ENCODE results near the gene LDLRAD1.

The LDLRAD1 gene

GRCh38 chr1:54011316-54012007 is 6.5 kb downstream of the LDLRAD1 start:
- H4K91ac ChIP-seq (ENCODE audit: low read length): no peak overlapping the region
- no peak overlapping the region for H2AFZ ChIP-seq (ENCODE audit: low read depth, low read length)
- no peak overlapping the region for H3K9ac ChIP-seq (ENCODE audit: low read length)
- no peak overlapping the region for H3K14ac ChIP-seq (ENCODE audit: low read length in 2 of 2)
- H3K4me2 ChIP-seq (ENCODE audit: low read length, poor library complexity, severe bottlenecking): no peak overlapping the region
- no peak overlapping the region for H3K18ac ChIP-seq (ENCODE audit: low read depth in 1 of 2, low read length in 2 of 2)
- H3K4me1 ChIP-seq (ENCODE audit: control insufficient read depth, insufficient read depth, low read depth, low read length): peaks cover 7% of the 10 kb centered on the region
- no peak overlapping the region for H2BK12ac ChIP-seq (ENCODE audit: low read length in 2 of 2)
- no peak overlapping the region for H3K4me3 ChIP-seq (ENCODE audit: insufficient read depth in 1 of 2, low read depth in 1 of 2, low read length in 2 of 2)
- H3K36me3 ChIP-seq (ENCODE audit: control insufficient read depth in 1 of 2, insufficient read depth in 2 of 2, low read depth in 1 of 2, low read length in 2 of 2): no peaks in the 10 kb centered on the region
- H3K79me1 ChIP-seq (replicated peaks; ENCODE audit: low read length, poor library complexity, severe bottlenecking): no peaks in the 10 kb centered on the region
- H3K4ac ChIP-seq (ENCODE audit: low read depth in 1 of 2, low read length in 2 of 2): no peak overlapping the region
- no peak overlapping the region for H2BK15ac ChIP-seq (ENCODE audit: low read depth, poor library complexity, severe bottlenecking)
- no peak overlapping the region for H2BK5ac ChIP-seq (ENCODE audit: low read depth, low read length, poor library complexity, severe bottlenecking)
- H4K8ac ChIP-seq (ENCODE audit: low read length): no peak overlapping the region
- WGBS: 90% methylated on average over 8 of the region's 9 CpGs
- H3K9me3 ChIP-seq (ENCODE audit: control insufficient read depth, low read length): no peaks in the 10 kb centered on the region
- H2AK5ac ChIP-seq (ENCODE audit: low read length, severe bottlenecking): no peak overlapping the region
- no peak overlapping the region for H3K27ac ChIP-seq (ENCODE audit: low read length, poor library complexity, severe bottlenecking)
- DNase-seq: no peak
- H3K27me3 ChIP-seq (ENCODE audit: control insufficient read depth in 1 of 2, insufficient read depth in 1 of 2, low read length in 2 of 2): peaks cover 41 to 77% of the 10 kb centered on the region in 2 experiments
- H3K23ac ChIP-seq (ENCODE audit: low read length in 2 of 2): no peak overlapping the region
- H2BK120ac ChIP-seq (ENCODE audit: low read depth, low read length): no peak overlapping the region

GRCh38 chr1:54010415-54011117 is 7.4 kb downstream of the LDLRAD1 start:
- no peaks in the 10 kb centered on the region for H3K79me1 ChIP-seq (replicated peaks; ENCODE audit: low read length, poor library complexity, severe bottlenecking)
- H3K4me1 ChIP-seq (ENCODE audit: control insufficient read depth, insufficient read depth, low read depth, low read length): peaks cover 2% of the 10 kb centered on the region
- no peaks in the 10 kb centered on the region for H3K36me3 ChIP-seq (ENCODE audit: control insufficient read depth in 1 of 2, insufficient read depth in 2 of 2, low read depth in 1 of 2, low read length in 2 of 2)
- no peak overlapping the region for H2AFZ ChIP-seq (ENCODE audit: low read depth, low read length)
- H3K9ac ChIP-seq (ENCODE audit: low read length): no peak overlapping the region
- H2BK12ac ChIP-seq (ENCODE audit: low read length in 2 of 2): no peak overlapping the region
- H2BK120ac ChIP-seq (ENCODE audit: low read depth, low read length): no peak overlapping the region
- no peak overlapping the region for H3K4ac ChIP-seq (ENCODE audit: low read depth in 1 of 2, low read length in 2 of 2)
- H3K23ac ChIP-seq (ENCODE audit: low read length in 2 of 2): no peak overlapping the region
- H2AK5ac ChIP-seq (ENCODE audit: low read length, severe bottlenecking): no peak overlapping the region
- H3K14ac ChIP-seq (ENCODE audit: low read length in 2 of 2): no peak overlapping the region
- no peaks in the 10 kb centered on the region for H3K9me3 ChIP-seq (ENCODE audit: control insufficient read depth, low read length)
- H4K91ac ChIP-seq (ENCODE audit: low read length): no peak overlapping the region
- H3K27me3 ChIP-seq (ENCODE audit: control insufficient read depth in 1 of 2, insufficient read depth in 1 of 2, low read length in 2 of 2): peaks cover 43 to 83% of the 10 kb centered on the region in 2 experiments
- H3K4me2 ChIP-seq (ENCODE audit: low read length, poor library complexity, severe bottlenecking): no peak overlapping the region
- 80% methylated on average over 5 of the region's 5 CpGs for WGBS
- H3K4me3 ChIP-seq (ENCODE audit: insufficient read depth in 1 of 2, low read depth in 1 of 2, low read length in 2 of 2): no peak overlapping the region
- no peak overlapping the region for H3K27ac ChIP-seq (ENCODE audit: low read length, poor library complexity, severe bottlenecking)
- no peak for DNase-seq
- no peak overlapping the region for H3K18ac ChIP-seq (ENCODE audit: low read depth in 1 of 2, low read length in 2 of 2)
- H2BK5ac ChIP-seq (ENCODE audit: low read depth, low read length, poor library complexity, severe bottlenecking): no peak overlapping the region
- no peak overlapping the region for H4K8ac ChIP-seq (ENCODE audit: low read length)
- H2BK15ac ChIP-seq (ENCODE audit: low read depth, poor library complexity, severe bottlenecking): peak overlapping the region; percentile 61

- no peak overlapping the region for H3K23ac ChIP-seq (ENCODE audit: low read length in 2 of 2)
- no peak overlapping the region for H4K91ac ChIP-seq (ENCODE audit: low read length)
- H3K27ac ChIP-seq (ENCODE audit: low read length, poor library complexity, severe bottlenecking): no peak overlapping the region
- no peaks in the 10 kb centered on the region for H3K4me1 ChIP-seq (ENCODE audit: control insufficient read depth, insufficient read depth, low read depth, low read length)
- H2BK5ac ChIP-seq (ENCODE audit: low read depth, low read length, poor library complexity, severe bottlenecking): no peak overlapping the region
- H2AK5ac ChIP-seq (ENCODE audit: low read length, severe bottlenecking): no peak overlapping the region
- H3K18ac ChIP-seq (ENCODE audit: low read depth in 1 of 2, low read length in 2 of 2): no peak overlapping the region
- H3K4me2 ChIP-seq (ENCODE audit: low read length, poor library complexity, severe bottlenecking): no peak overlapping the region
- H2BK120ac ChIP-seq (ENCODE audit: low read depth, low read length): no peak overlapping the region
- DNase-seq: no peak
- no peak overlapping the region for H3K14ac ChIP-seq (ENCODE audit: low read length in 2 of 2)
- H2AFZ ChIP-seq (ENCODE audit: low read depth, low read length): no peak overlapping the region
- no peak overlapping the region for H3K4ac ChIP-seq (ENCODE audit: low read depth in 1 of 2, low read length in 2 of 2)
- peaks cover 42 to 79% of the 10 kb centered on the region in 2 experiments for H3K27me3 ChIP-seq (ENCODE audit: control insufficient read depth in 1 of 2, insufficient read depth in 1 of 2, low read length in 2 of 2)
- H3K79me1 ChIP-seq (replicated peaks; ENCODE audit: low read length, poor library complexity, severe bottlenecking): no peaks in the 10 kb centered on the region
- no peaks in the 10 kb centered on the region for H3K36me3 ChIP-seq (ENCODE audit: control insufficient read depth in 1 of 2, insufficient read depth in 2 of 2, low read depth in 1 of 2, low read length in 2 of 2)
- H4K8ac ChIP-seq (ENCODE audit: low read length): no peak overlapping the region
- WGBS: 91% methylated on average over 4 of the region's 4 CpGs
- no peak overlapping the region for H3K9ac ChIP-seq (ENCODE audit: low read length)
- no peak overlapping the region for H2BK12ac ChIP-seq (ENCODE audit: low read length in 2 of 2)
- H3K4me3 ChIP-seq (ENCODE audit: insufficient read depth in 1 of 2, low read depth in 1 of 2, low read length in 2 of 2): no peak overlapping the region
- no peaks in the 10 kb centered on the region for H3K9me3 ChIP-seq (ENCODE audit: control insufficient read depth, low read length)
- H2BK15ac ChIP-seq (ENCODE audit: low read depth, poor library complexity, severe bottlenecking): no peak overlapping the region
These were observed 8.6 kb downstream of the LDLRAD1 start for GRCh38 chr1:54009406-54009805.

- H3K4me1 ChIP-seq (ENCODE audit: control insufficient read depth, insufficient read depth, low read depth, low read length): no peaks in the 10 kb centered on the region
- H2BK15ac ChIP-seq (ENCODE audit: low read depth, poor library complexity, severe bottlenecking): no peak overlapping the region
- no peak overlapping the region for H3K18ac ChIP-seq (ENCODE audit: low read depth in 1 of 2, low read length in 2 of 2)
- H3K36me3 ChIP-seq (ENCODE audit: control insufficient read depth in 1 of 2, insufficient read depth in 2 of 2, low read depth in 1 of 2, low read length in 2 of 2): no peaks in the 10 kb centered on the region
- DNase-seq: no peak
- no peak overlapping the region for H4K8ac ChIP-seq (ENCODE audit: low read length)
- no peak overlapping the region for H3K9ac ChIP-seq (ENCODE audit: low read length)
- no peak overlapping the region for H3K27ac ChIP-seq (ENCODE audit: low read length, poor library complexity, severe bottlenecking)
- no peak overlapping the region for H2AFZ ChIP-seq (ENCODE audit: low read depth, low read length)
- H2AK5ac ChIP-seq (ENCODE audit: low read length, severe bottlenecking): no peak overlapping the region
- H3K14ac ChIP-seq (ENCODE audit: low read length in 2 of 2): no peak overlapping the region
- no peaks in the 10 kb centered on the region for H3K79me1 ChIP-seq (replicated peaks; ENCODE audit: low read length, poor library complexity, severe bottlenecking)
- no peak overlapping the region for H2BK12ac ChIP-seq (ENCODE audit: low read length in 2 of 2)
- H3K4me2 ChIP-seq (ENCODE audit: low read length, poor library complexity, severe bottlenecking): no peak overlapping the region
- H2BK120ac ChIP-seq (ENCODE audit: low read depth, low read length): no peak overlapping the region
- H3K4me3 ChIP-seq (ENCODE audit: insufficient read depth in 1 of 2, low read depth in 1 of 2, low read length in 2 of 2): no peak overlapping the region
- no peak overlapping the region for H2BK5ac ChIP-seq (ENCODE audit: low read depth, low read length, poor library complexity, severe bottlenecking)
- peaks cover 36 to 74% of the 10 kb centered on the region in 2 experiments for H3K27me3 ChIP-seq (ENCODE audit: control insufficient read depth in 1 of 2, insufficient read depth in 1 of 2, low read length in 2 of 2)
- 90% methylated on average over 13 of the region's 13 CpGs for WGBS
- no peak overlapping the region for H4K91ac ChIP-seq (ENCODE audit: low read length)
- no peak overlapping the region for H3K23ac ChIP-seq (ENCODE audit: low read length in 2 of 2)
- no peaks in the 10 kb centered on the region for H3K9me3 ChIP-seq (ENCODE audit: control insufficient read depth, low read length)
- no peak overlapping the region for H3K4ac ChIP-seq (ENCODE audit: low read depth in 1 of 2, low read length in 2 of 2)
These were observed 9.1 kb downstream of the LDLRAD1 start for GRCh38 chr1:54008876-54009275.
